Activated CD8-positive, alpha-beta T cell treated with anti-CD3 and anti-CD28 coated beads, Interleukin-2, amount 10 ng/mL, durations not matched to agents 7 days and 5 days (primary cell): ENCODE results near the gene IDH3G. TPM values are rescaled to one million over a fixed set of nuclear protein-coding genes. Genes with fewer than 3 reads are reported as not detected.
A peak's percentile ranks its signal among the peaks of the same experiment; 100 is the strongest.

Experiments used
- ATAC-seq: fragments of 150-1000 bp; cut with Tn5 transposase; one replicate; pipeline ENCODE4 v1.10.0; 2021; ENCODE audit warnings: moderate library complexity
- CTCF ChIA-PET: fragments of 350-600 bp; sonication (Branson Sonifier 250); formaldehyde crosslinking; loops from one replicate; lab custom pipeline; 2021; ENCODE audit warnings: antibody characterized with exemption; lab: Charles Lee
- POLR2A ChIA-PET: fragments of 350-600 bp; sonication (Branson Sonifier 250); formaldehyde crosslinking; loops from one replicate; lab custom pipeline; 2021; ENCODE audit warnings: antibody characterized with exemption; lab: Charles Lee
- DNase-seq: peaks from one replicate; pipeline ENCODE4 v3.0.0-alpha.2; 2020
- H3K27ac Mint-ChIP-seq: one replicate; pipeline ENCODE4 v1.8.0; 2021; ENCODE audit warnings: mild to moderate bottlenecking, mixed read lengths
- H3K27me3 Mint-ChIP-seq: one replicate; pipeline ENCODE4 v1.8.0; 2021; ENCODE audit warnings: low read depth, mixed read lengths
- H3K36me3 Mint-ChIP-seq: one replicate; pipeline ENCODE4 v1.8.0; 2021; ENCODE audit warnings: low read depth, mixed read lengths
- H3K4me1 Mint-ChIP-seq: one replicate; pipeline ENCODE4 v1.8.0; 2021; ENCODE audit warnings: low read depth, mixed read lengths
- H3K4me3 Mint-ChIP-seq: one replicate; pipeline ENCODE4 v1.8.0; 2021; ENCODE audit warnings: mild to moderate bottlenecking, mixed read lengths
- H3K9me3 Mint-ChIP-seq: one replicate; pipeline ENCODE4 v1.8.0; 2022; ENCODE audit warnings: mixed read lengths; ENCODE audit not compliant: insufficient read depth
- total RNA-seq, 2 experiments: library from RNA; stranded (reverse); gene quantifications; one replicate each; pipeline ENCODE4 v1.2.3, GENCODE V29; 2021

IDH3G gene
- 10 to 100 TPM; 63.2 to 66.9 TPM for total RNA-seq

GRCh38 chrX:153794018-153794896, at the start of gene IDH3G, which contains the start of gene SSR4:
Gene IDH3G (minus strand): TSS chrX:153794375. CDS start chrX:153794326, 49 bp downstream.
Gene SSR4 (plus strand): TSS chrX:153794668. CDS start chrX:153794688, 20 bp downstream.
- DNase-seq: peak; percentile 94
- Mint-ChIP-seq H3K4me1 (peaks cover 16% of the 10 kb centered on the region), H3K4me3 (peak within 1 kb of the TSS; percentile 94), H3K27ac (peak within 1 kb of the TSS; percentile 94), H3K36me3 (peaks cover 31% of the 10 kb centered on the region), H3K9me3 (no peaks in the 10 kb centered on the region), H3K27me3 (no peaks in the 10 kb centered on the region)
- ATAC-seq: peak; percentile 93
- CTCF ChIA-PET: interaction anchor here (0.9 to 1.0 kb wide), 2 partner anchors 15 to 131 kb away, joined by 3 to 4 read pairs; partner anchors contain the start of gene ARHGAP4
- POLR2A ChIA-PET: no interaction called here

- Mint-ChIP-seq H3K9me3 (no peaks in the 10 kb centered on the region), H3K27me3 (peaks cover 12% of the 10 kb centered on the region), H3K4me3 (no peak overlapping the region), H3K27ac (no peak overlapping the region), H3K4me1 (no peaks in the 10 kb centered on the region), H3K36me3 (no peaks in the 10 kb centered on the region)
- DNase-seq (no peak), ATAC-seq (no peak)
- ChIA-PET CTCF (no interaction called here), POLR2A (interaction anchor here (1.0 kb wide), 1 partner anchor 48 kb away, joined by 3 read pairs; no protein-coding TSS in a partner anchor)
These were observed 42.7 kb upstream of the IDH3G start for GRCh38 chrX:153836921-153837320.

- no peak overlapping the region for H3K4me3 Mint-ChIP-seq
- H3K9me3 Mint-ChIP-seq: no peaks in the 10 kb centered on the region
- H3K27me3 Mint-ChIP-seq: peaks cover 22% of the 10 kb centered on the region
- H3K27ac Mint-ChIP-seq: no peak overlapping the region
- no peaks in the 10 kb centered on the region for H3K36me3 Mint-ChIP-seq
- ChIA-PET CTCF (no interaction called here), POLR2A (no interaction called here)
- no peak for ATAC-seq
- no peak for DNase-seq
- H3K4me1 Mint-ChIP-seq: no peaks in the 10 kb centered on the region
These were observed 38.6 kb upstream of the IDH3G start for GRCh38 chrX:153832728-153833127.

- ChIA-PET POLR2A (no interaction called here), CTCF (no interaction called here)
- no peak overlapping the region for H3K4me3 Mint-ChIP-seq
These were observed 37.4 kb upstream of the IDH3G start for GRCh38 chrX:153831429-153832150.

GRCh38 chrX:153830640-153831428, 36.7 kb upstream of the IDH3G start:
- H3K4me3 Mint-ChIP-seq: no peak overlapping the region
- no peak for DNase-seq
- H3K9me3 Mint-ChIP-seq: no peaks in the 10 kb centered on the region
- no peak overlapping the region for H3K27ac Mint-ChIP-seq
- ChIA-PET POLR2A (no interaction called here), CTCF (no interaction called here)
- H3K36me3 Mint-ChIP-seq: no peaks in the 10 kb centered on the region
- H3K4me1 Mint-ChIP-seq: peaks cover 2% of the 10 kb centered on the region
- H3K27me3 Mint-ChIP-seq: peaks cover 31% of the 10 kb centered on the region
- ATAC-seq: no peak

More at GRCh38 chrX:153831429-153832150, 37.4 kb upstream of the IDH3G start:
- ATAC-seq (no peak), DNase-seq (no peak)
- Mint-ChIP-seq H3K9me3 (no peaks in the 10 kb centered on the region), H3K27ac (no peak overlapping the region), H3K27me3 (peaks cover 31% of the 10 kb centered on the region), H3K36me3 (no peaks in the 10 kb centered on the region), H3K4me1 (peaks cover 2% of the 10 kb centered on the region)

- Mint-ChIP-seq H3K36me3 (no peaks in the 10 kb centered on the region), H3K4me1 (peaks cover 4% of the 10 kb centered on the region), H3K27me3 (peaks cover 37% of the 10 kb centered on the region), H3K9me3 (no peaks in the 10 kb centered on the region), H3K27ac (no peak within 1 kb of the TSS), H3K4me3 (no peak within 1 kb of the TSS)
- ChIA-PET POLR2A (no interaction called here), CTCF (no interaction called here)
- ATAC-seq (peak; percentile 42), DNase-seq (no peak)
These were observed 35.8 kb upstream of the IDH3G start, which contains the start of gene PDZD4 for GRCh38 chrX:153829799-153830639. Gene PDZD4 (minus strand): TSS chrX:153830544. CDS start chrX:153830298, 246 bp downstream.

GRCh38 chrX:153829549-153829798, 35.3 kb upstream of the IDH3G start:
- H3K9me3 Mint-ChIP-seq: no peaks in the 10 kb centered on the region

GRCh38 chrX:153828723-153829548, 34.8 kb upstream of the IDH3G start:
- ATAC-seq: no peak
- H3K27me3 Mint-ChIP-seq: peaks cover 36% of the 10 kb centered on the region
- no peaks in the 10 kb centered on the region for H3K9me3 Mint-ChIP-seq
- no peak for DNase-seq
- CTCF ChIA-PET: no interaction called here
- no peaks in the 10 kb centered on the region for H3K36me3 Mint-ChIP-seq
- H3K4me1 Mint-ChIP-seq: peaks cover 6% of the 10 kb centered on the region
- H3K4me3 Mint-ChIP-seq: no peak overlapping the region
- POLR2A ChIA-PET: no interaction called here
- no peak overlapping the region for H3K27ac Mint-ChIP-seq

More at GRCh38 chrX:153829549-153829798, 35.3 kb upstream of the IDH3G start:
- ChIA-PET CTCF (no interaction called here), POLR2A (no interaction called here)
- H3K27ac Mint-ChIP-seq: no peak overlapping the region
- ATAC-seq (no peak), DNase-seq (no peak)
- H3K4me3 Mint-ChIP-seq: no peak overlapping the region
- peaks cover 4% of the 10 kb centered on the region for H3K4me1 Mint-ChIP-seq
- peaks cover 35% of the 10 kb centered on the region for H3K27me3 Mint-ChIP-seq
- H3K36me3 Mint-ChIP-seq: no peaks in the 10 kb centered on the region

- Mint-ChIP-seq H3K27me3 (peaks cover 41% of the 10 kb centered on the region), H3K36me3 (no peaks in the 10 kb centered on the region), H3K4me1 (peaks cover 10% of the 10 kb centered on the region), H3K9me3 (no peaks in the 10 kb centered on the region), H3K27ac (no peak overlapping the region), H3K4me3 (no peak overlapping the region)
- ChIA-PET CTCF (interaction anchor here (0.5 kb wide), 1 partner anchor 8 kb away, joined by 3 read pairs; no protein-coding TSS in a partner anchor), POLR2A (no interaction called here)
- ATAC-seq (no peak), DNase-seq (no peak)
These were observed 34.1 kb upstream of the IDH3G start for GRCh38 chrX:153828308-153828707.

DNA sequence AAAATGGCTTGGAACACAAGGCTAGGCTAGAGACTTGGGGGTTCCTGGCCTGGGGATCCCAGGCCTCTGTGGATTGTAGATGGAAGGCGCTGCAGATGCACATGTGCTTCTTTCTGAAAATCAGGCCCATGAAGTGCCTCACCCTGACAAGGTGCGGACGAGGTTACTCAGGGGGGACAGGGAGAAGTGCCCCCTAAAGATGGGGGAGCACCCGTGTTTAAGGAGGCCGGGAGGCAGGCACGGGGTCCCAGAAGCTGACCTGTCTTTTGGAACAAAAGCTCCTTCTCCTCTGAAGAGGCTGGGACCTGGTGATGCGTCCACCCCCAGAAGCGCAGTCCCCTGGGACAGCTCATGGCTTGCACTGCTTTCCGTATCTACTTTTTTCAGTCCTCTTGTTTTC, 33.7 kb upstream of the IDH3G start:
- no peaks in the 10 kb centered on the region for H3K36me3 Mint-ChIP-seq
- H3K27ac Mint-ChIP-seq: no peak overlapping the region
- ATAC-seq (no peak), DNase-seq (no peak)
- H3K27me3 Mint-ChIP-seq: peaks cover 37% of the 10 kb centered on the region
- H3K9me3 Mint-ChIP-seq: no peaks in the 10 kb centered on the region
- POLR2A ChIA-PET: no interaction called here
- no peak overlapping the region for H3K4me3 Mint-ChIP-seq
- CTCF ChIA-PET: interaction anchor here (0.5 kb wide), 1 partner anchor 8 kb away, joined by 3 read pairs; no protein-coding TSS in a partner anchor
- H3K4me1 Mint-ChIP-seq: peaks cover 10% of the 10 kb centered on the region
